Thyroid gland (tissue), 4 donors: ENCODE data around the gene CD96.

Experiments used
- CTCF ChIP-seq, 6 experiments: fragments of 200-600 bp in 3 of 6; fragments of 450-650 bp in 3 of 6; sonication (generic) in 3 of 6; IDR thresholded peaks; one replicate each; pipeline ENCODE4 v1.5.1; 2016 to 2019; ENCODE audit warnings: antibody characterized with exemption in 6 of 6, mild to moderate bottlenecking in 2 of 6, inconsistent platforms in 1 of 6, moderate library complexity in 1 of 6
- POLR2A ChIP-seq, 2 donors: fragments of 450-650 bp; IDR thresholded peaks; one replicate each; pipeline ENCODE4 v1.6.1; 2017; ENCODE audit warnings: antibody characterized with exemption in 2 of 2, mild to moderate bottlenecking in 2 of 2, moderate library complexity in 1 of 2

DNA sequence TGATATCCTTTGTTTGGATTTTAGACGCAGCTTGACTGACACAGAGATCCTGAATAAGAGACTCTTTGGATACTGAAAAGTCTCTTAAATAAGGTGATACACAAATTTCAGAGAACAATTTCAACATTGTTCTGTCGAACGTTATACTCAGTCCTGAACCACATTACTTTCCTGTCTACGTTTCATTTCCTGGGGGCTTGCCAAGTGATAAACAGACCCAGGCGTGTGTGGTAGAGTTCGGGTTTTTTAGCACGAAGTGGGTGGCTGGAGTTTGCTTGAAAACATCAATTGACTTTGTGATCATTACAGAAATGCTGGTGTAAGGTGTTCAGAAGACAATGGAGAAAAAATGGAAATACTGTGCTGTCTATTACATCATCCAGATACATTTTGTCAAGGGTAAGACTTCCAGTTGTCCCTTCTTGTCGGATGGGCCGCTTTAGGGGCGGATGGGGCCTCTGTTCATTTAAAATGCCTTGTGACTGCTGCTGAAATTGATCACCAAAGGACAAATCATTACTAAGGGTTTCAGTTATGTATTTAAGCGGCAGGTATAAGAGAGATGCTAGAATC, at the start of gene CD96:
- no peak for TF ChIP-seq CTCF (IDR thresholded peaks at IDR 0.05)
- no peak for TF ChIP-seq POLR2A (IDR thresholded peaks at IDR 0.05)
